AG04450 (cell line): ENCODE results near the gene ROMO1. TPM values are rescaled to one million over a fixed set of nuclear protein-coding genes. Genes with fewer than 3 reads are reported as not detected.

Experiments used
- CTCF ChIA-PET: fragments of 300-600, 350-600 bp; formaldehyde crosslinking; extraction: SDS; loops from one replicate; lab custom pipeline; 2022; ENCODE audit warnings: antibody characterized with exemption, inconsistent platforms; lab: Charles Lee
- POLR2A ChIA-PET: fragments of 350-600 bp; formaldehyde crosslinking; extraction: SDS; loops from one replicate; lab custom pipeline; 2021; ENCODE audit warnings: antibody characterized with exemption, inconsistent platforms; lab: Yijun Ruan, JAX
- DNase-seq: peaks from one replicate; pipeline ENCODE4 v3.0.0-alpha.2; 2011; ENCODE audit warnings: low read depth, low spot score
- H3K27ac ChIP-seq: one replicate; pipeline ENCODE4 v1.5.1; 2012; ENCODE audit warnings: low read depth, low read length, control low read depth
- H3K27me3 ChIP-seq: one replicate; pipeline ENCODE4 v1.6.0; 2012; ENCODE audit warnings: low read length; ENCODE audit not compliant: control insufficient read depth, insufficient read depth
- H3K4me3 ChIP-seq: 2 replicates; pipeline ENCODE4 v1.5.1; 2011; ENCODE audit warnings: mild to moderate bottlenecking, low read depth, low read length, control low read depth
- H3K9me3 ChIP-seq: 2 replicates; pipeline ENCODE4 v1.5.1; 2012; ENCODE audit warnings: low read length; ENCODE audit not compliant: control insufficient read depth, insufficient read depth
- CTCF ChIP-seq: IDR thresholded peaks from 2 replicates; pipeline ENCODE4 v1.5.1; 2011; ENCODE audit warnings: low read depth, low read length, control low read depth, inconsistent platforms
- polyA minus RNA-seq: library from RNA; depleted of rRNA, polyadenylated mRNA; stranded (reverse); fragments of >200 nt; gene quantifications from 2 replicates; pipeline ENCODE4 v1.2.3, GENCODE V29; 2011; rRNA and poly(A)+ RNA removed
- polyA plus RNA-seq: library from polyadenylated mRNA; depleted of rRNA; stranded (reverse); fragments of >200 nt; gene quantifications from 2 replicates; pipeline ENCODE4 v1.2.3, GENCODE V29; 2011; rRNA removed

Gene ROMO1
- polyA plus RNA-seq (177 and 261 TPM in 2 replicates), polyA minus RNA-seq (19.5 and 22.6 TPM in 2 replicates)

- ChIA-PET POLR2A (interaction anchor here (0.6 to 1.7 kb wide), 6 partner anchors 36 to 233 kb away, joined by 3 to 8 read pairs (median 4); partner anchors contain the start of gene RBM39), CTCF (interaction anchor here (0.6 kb wide), 3 partner anchors 9 to 200 kb away, joined by 3 read pairs; no protein-coding TSS in a partner anchor)
- no peaks in the 10 kb centered on the region for H3K27me3 ChIP-seq
- peak; percentile 24; the same call in 1 of the 2 replicates for TF ChIP-seq CTCF
- peaks cover 4% of the 10 kb centered on the region; the same call in 1 of the 2 replicates for H3K9me3 ChIP-seq
- peak within 1 kb of the TSS; percentile 88 for H3K27ac ChIP-seq
- DNase-seq: peak; percentile 41
- peak within 1 kb of the TSS; percentile 96 for H3K4me3 ChIP-seq
Observed at GRCh38 chr20:35699127-35699956, at the start of gene ROMO1, which contains the start of gene NFS1. ROMO1 (plus strand) TSS chr20:35699405; CDS start chr20:35699633, 228 bp downstream. NFS1 (minus strand) TSS chr20:35699352; CDS start chr20:35699288, 64 bp downstream.

DNA sequence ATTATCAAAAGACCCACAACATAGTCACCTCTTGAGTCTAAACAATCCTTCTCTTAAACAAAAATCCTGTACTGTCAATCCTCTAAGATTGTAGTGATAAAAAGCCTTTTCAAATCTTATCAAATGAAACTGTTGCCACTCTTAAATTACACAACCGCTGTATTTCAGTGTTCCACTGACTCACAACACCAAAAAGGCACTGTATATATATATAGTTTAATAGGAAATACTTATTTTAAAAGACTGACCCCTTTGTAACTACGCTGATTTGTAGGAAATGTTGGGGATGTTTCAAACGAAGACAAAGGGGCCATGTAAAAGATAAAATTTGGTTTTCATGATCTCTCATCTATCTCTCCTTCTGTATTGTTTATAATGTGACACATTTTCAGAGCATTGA is 48.6 kb upstream of the ROMO1 start:
- CTCF ChIA-PET: no interaction called here
- DNase-seq: no peak
- no peaks in the 10 kb centered on the region for H3K27me3 ChIP-seq
- POLR2A ChIA-PET: no interaction called here
- no peaks in the 10 kb centered on the region for H3K9me3 ChIP-seq
- H3K4me3 ChIP-seq: no peak overlapping the region
- TF ChIP-seq CTCF: no peak
- no peak overlapping the region for H3K27ac ChIP-seq

DNA sequence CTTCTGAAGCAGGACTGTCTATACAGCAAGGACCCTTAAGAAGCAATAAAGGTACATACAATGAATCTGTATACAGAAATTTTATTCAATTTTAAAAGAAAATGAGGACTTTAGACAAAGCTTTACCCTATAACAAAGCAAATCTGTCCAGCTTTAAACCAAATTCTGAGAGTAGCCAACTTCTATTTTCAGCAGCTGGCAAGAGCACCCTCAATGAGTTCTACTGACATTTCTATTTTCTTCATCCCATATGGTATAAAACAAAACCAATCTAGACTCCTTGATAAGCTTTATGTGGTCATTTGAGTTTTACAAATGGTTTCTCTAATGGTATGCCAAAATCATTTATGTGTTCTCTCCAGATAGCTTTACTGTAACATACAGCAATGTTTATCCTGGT is 47.2 kb upstream of the ROMO1 start:
- POLR2A ChIA-PET: interaction anchor here (0.6 to 1.4 kb wide), 3 partner anchors 11 to 35 kb away, joined by 3 to 7 read pairs (median 3); no protein-coding TSS in a partner anchor

GRCh38 chr20:35652641-35653429 is 46.4 kb upstream of the ROMO1 start:
- no peaks in the 10 kb centered on the region for H3K27me3 ChIP-seq
- no peak overlapping the region for H3K27ac ChIP-seq
- no peak for DNase-seq
- ChIA-PET POLR2A (interaction anchor here (1.3 to 1.4 kb wide), 2 partner anchors 12 to 36 kb away, joined by 3 to 7 read pairs; no protein-coding TSS in a partner anchor), CTCF (no interaction called here)
- no peak for TF ChIP-seq CTCF
- H3K4me3 ChIP-seq: no peak overlapping the region
- H3K9me3 ChIP-seq: no peaks in the 10 kb centered on the region

More for the DNA sequence above, 47.2 kb upstream of the ROMO1 start:
- Histone ChIP-seq H3K4me3 (no peak overlapping the region), H3K9me3 (no peaks in the 10 kb centered on the region), H3K27ac (no peak overlapping the region), H3K27me3 (no peaks in the 10 kb centered on the region)
- no peak for DNase-seq
- CTCF ChIA-PET: no interaction called here
- TF ChIP-seq CTCF: no peak
